Activated naive CD4-positive, alpha-beta T cell treated with anti-CD3 and anti-CD28 coated beads, Interleukin-2, amount 50 U/mL, for 24 hours (primary cell): ENCODE results near the gene HS6ST1.
A peak's percentile ranks its signal among the peaks of the same experiment; 100 is the strongest.

ENCODE experiments used
- H3K27ac Mint-ChIP-seq: one replicate; pipeline ENCODE4 v1.8.0; 2021; ENCODE audit warnings: mild to moderate bottlenecking, mixed read lengths
- H3K27me3 Mint-ChIP-seq: one replicate; pipeline ENCODE4 v1.8.0; 2021; ENCODE audit warnings: mixed read lengths
- H3K36me3 Mint-ChIP-seq: one replicate; pipeline ENCODE4 v1.8.0; 2021; ENCODE audit warnings: mixed read lengths
- H3K4me1 Mint-ChIP-seq: one replicate; pipeline ENCODE4 v1.8.0; 2021; ENCODE audit warnings: mixed read lengths
- H3K4me3 Mint-ChIP-seq: one replicate; pipeline ENCODE4 v1.8.0; 2021; ENCODE audit warnings: mild to moderate bottlenecking, mixed read lengths
- H3K9me3 Mint-ChIP-seq: one replicate; pipeline ENCODE4 v1.8.0; 2021; ENCODE audit warnings: mixed read lengths

HS6ST1 gene, protein sequence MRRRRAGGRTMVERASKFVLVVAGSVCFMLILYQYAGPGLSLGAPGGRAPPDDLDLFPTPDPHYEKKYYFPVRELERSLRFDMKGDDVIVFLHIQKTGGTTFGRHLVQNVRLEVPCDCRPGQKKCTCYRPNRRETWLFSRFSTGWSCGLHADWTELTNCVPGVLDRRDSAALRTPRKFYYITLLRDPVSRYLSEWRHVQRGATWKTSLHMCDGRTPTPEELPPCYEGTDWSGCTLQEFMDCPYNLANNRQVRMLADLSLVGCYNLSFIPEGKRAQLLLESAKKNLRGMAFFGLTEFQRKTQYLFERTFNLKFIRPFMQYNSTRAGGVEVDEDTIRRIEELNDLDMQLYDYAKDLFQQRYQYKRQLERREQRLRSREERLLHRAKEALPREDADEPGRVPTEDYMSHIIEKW

DNA sequence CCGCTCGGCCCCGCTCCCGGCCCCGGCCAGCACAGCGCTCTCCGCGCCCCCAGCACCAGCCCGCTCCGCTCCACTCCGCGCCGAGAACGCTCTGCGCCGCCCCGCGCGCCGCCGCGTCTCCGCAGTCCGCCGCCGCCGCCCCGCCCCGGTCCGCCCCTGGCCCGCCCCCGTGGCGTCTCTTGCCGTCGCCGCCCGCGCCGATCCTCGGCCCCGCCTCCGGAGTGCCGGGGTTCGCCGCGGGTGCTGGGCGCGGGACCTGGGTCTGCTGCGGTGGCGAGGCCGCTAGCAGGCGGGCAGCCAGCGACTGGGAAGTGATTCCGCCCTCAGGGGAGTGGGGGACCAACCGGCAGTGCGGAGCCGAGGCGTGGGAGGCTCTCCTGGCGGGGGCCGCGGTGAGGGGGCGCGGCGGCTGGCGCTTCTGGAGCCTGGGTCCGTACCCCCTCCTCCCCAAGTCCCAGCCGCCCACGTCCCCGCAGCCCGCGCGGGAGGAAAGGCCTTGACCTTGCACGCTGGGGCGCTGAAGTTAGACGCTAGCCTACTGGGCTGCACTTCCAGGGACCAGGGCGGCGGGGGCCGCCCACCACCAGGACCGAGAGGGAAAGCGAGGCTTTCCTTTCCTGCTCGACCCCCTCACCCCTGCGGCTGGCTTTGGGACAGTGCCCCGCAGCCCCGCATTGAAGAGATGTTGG is at the start of gene HS6ST1:
Gene HS6ST1, minus strand, starts transcription at position 93 of the 689 bp plus-strand sequence. CDS start 305 bp downstream, outside the sequence.
- no peaks in the 10 kb centered on the region for H3K9me3 Mint-ChIP-seq
- peak within 1 kb of the TSS; percentile 91 for H3K4me3 Mint-ChIP-seq
- peaks cover 33% of the 10 kb centered on the region for H3K4me1 Mint-ChIP-seq
- no peaks in the 10 kb centered on the region for H3K27me3 Mint-ChIP-seq
- H3K36me3 Mint-ChIP-seq: peaks cover 3% of the 10 kb centered on the region
- H3K27ac Mint-ChIP-seq: no peak within 1 kb of the TSS

DNA sequence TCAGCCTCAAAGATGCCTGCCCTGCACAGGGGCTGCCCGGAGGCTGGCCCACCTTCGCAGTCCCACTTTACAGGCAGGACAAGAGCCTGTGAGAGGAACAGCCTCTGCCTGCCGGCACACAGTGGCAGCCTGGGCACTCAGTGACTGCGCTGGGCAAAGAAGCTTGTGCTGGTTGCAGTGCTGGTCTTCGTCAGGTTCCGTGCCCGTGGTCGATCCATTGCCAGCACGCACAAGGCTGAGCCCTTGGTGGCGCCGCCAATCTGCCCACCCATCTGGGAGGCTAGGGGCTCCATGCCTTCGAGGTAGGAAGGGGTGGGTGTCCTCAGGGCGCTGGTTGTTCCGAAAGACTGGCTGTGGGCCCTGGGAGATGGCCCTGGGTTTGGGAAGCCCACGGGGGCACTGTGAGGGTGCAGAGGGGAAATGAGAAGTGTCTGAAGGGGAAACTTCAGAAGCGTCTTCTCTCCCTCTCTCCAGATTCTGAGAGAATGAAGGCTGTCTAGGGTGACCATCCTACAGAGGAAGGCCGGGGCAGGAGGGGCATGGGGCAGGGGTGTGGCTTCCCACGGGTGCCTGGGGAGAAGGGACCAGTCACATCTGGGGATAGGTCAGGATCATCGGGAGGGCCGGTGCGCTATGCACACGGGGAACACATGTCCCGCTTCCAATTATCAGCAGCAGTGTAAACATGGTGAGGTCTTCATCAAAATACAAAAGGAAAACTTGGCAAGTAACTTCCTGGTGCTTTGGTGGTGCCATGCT is 49.1 kb upstream of the HS6ST1 start:
- Mint-ChIP-seq H3K27me3 (no peaks in the 10 kb centered on the region), H3K9me3 (no peaks in the 10 kb centered on the region), H3K4me3 (no peak overlapping the region), H3K36me3 (no peaks in the 10 kb centered on the region), H3K4me1 (no peaks in the 10 kb centered on the region), H3K27ac (no peak overlapping the region)

DNA sequence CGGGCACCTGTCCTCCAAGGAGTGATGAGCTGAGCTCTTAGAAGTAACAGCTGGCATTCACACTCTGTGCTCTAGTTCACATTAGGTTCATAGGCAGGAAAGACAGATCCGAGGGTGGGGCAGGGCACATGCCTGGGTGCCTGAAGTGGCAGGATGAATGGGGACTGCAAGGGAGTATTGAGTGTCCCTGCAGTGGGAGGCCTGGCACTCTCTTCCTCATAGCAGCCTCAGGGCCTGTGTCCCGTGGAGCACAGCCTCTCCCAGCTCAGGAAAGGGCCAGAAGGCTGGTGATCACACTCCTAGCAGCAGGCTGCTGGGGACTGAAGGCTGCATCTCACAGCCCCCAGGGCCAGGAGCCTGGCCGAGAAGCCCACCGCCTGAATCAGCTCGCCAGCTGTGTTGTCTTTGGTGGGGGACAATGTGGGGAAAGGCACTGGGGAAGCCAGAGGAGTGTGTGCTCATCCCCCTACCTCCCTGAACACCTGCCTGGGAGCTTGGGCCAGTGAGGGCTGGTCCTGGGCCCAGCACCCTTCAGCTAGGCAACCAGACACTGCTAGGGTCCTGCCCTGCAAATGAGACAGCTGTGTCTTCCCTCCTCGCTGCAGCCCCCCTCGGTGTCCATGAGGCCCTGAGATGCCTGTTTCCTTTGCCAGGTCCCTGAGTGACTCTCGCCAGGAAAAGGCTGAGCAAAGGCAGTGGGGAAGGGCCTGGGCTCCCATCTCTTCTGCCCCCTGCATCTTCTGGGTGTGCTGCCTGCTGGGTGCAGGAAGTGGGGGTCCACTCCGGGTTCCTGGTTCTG is 48.2 kb upstream of the HS6ST1 start:
- H3K9me3 Mint-ChIP-seq: no peaks in the 10 kb centered on the region
- peak overlapping the region; percentile 74 for H3K27ac Mint-ChIP-seq
- H3K27me3 Mint-ChIP-seq: no peaks in the 10 kb centered on the region
- no peaks in the 10 kb centered on the region for H3K4me1 Mint-ChIP-seq
- no peak overlapping the region for H3K4me3 Mint-ChIP-seq
- no peaks in the 10 kb centered on the region for H3K36me3 Mint-ChIP-seq

DNA sequence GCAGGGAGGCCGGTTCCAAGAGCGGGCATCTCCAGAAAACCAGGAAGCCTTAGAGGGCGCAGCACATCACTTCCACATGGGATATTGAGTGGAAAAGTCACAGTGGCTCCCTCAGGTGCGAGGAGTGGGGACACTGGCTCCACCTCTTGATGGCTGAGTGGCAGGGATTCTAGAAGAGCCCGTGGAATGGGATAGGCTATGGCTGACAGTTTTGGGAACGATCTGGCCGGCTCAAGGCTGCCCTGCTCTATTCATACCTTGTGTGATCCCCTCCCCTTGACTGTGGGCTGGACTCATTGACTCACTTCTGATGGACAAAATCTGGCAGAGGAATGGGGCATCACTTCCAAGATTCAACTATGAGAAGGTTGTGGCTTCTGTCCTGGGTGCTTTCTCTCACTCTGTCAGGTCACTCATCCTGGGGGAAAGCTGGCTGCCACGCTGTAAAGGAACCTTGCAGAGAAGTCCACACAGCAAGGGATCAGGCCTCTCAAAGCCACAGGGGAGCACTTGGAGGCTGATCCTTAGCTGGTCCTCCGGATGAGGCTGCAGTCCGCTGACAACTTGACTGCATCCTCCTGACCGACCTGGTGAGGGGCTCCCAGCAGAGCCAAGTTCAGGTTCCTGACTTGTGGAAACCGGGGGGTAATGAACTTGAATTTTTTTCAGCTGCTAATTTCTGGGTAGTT is 46.7 kb upstream of the HS6ST1 start:
- Mint-ChIP-seq H3K4me3 (no peak overlapping the region), H3K9me3 (no peaks in the 10 kb centered on the region), H3K27me3 (no peaks in the 10 kb centered on the region), H3K4me1 (no peaks in the 10 kb centered on the region), H3K27ac (no peak overlapping the region), H3K36me3 (no peaks in the 10 kb centered on the region)

DNA sequence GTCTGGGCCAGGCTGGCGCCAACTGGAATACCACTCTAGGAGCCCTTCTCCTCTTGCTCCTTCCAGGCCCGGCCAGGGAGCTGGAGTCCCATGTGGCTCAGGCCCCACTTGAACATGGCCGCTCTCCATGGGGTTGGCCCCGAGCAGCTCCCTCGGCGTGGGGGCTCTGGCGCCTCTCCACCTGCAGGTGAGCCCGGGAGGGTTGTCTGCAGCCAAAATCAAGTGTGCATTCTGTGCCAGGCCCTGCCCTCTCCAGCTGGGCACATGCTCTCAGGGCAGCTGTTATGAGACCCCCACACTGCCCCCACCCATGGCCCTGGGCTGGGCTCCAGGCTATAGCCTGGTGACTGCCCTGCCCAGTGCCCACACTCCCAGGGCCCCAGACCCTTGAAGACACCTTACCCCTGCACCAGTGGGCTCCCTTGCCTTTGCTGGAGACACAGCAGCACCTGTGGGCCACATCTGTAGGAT is 45.8 kb upstream of the HS6ST1 start:
- H3K36me3 Mint-ChIP-seq: no peaks in the 10 kb centered on the region

DNA sequence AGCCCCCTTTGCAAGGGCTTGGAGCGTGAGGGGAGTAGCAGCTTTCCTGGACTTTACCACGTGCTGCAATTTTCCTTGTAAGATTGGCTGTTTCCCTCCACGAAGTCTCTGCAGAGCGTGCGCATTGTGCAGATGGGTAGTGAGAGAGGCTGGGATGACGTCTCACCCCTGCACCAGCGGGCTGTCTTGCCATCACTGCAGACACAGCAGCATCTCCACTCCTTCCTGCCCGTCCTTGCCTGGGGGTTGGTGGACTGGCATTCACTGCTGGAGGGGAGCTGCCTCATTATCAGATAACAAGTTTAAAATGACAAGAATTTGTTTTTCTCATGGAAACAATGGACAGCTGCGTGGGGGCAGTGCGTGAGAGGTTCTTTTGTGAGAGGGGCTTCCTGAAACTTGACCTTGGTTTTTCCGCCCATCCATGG is 45.3 kb upstream of the HS6ST1 start:
- Mint-ChIP-seq H3K4me1 (no peaks in the 10 kb centered on the region), H3K27ac (no peak overlapping the region), H3K27me3 (no peaks in the 10 kb centered on the region), H3K4me3 (no peak overlapping the region), H3K9me3 (no peaks in the 10 kb centered on the region), H3K36me3 (no peaks in the 10 kb centered on the region)

More for the DNA sequence above, 45.8 kb upstream of the HS6ST1 start:
- Mint-ChIP-seq H3K9me3 (no peaks in the 10 kb centered on the region), H3K4me1 (no peaks in the 10 kb centered on the region), H3K4me3 (no peak overlapping the region), H3K27ac (no peak overlapping the region), H3K27me3 (no peaks in the 10 kb centered on the region)

DNA sequence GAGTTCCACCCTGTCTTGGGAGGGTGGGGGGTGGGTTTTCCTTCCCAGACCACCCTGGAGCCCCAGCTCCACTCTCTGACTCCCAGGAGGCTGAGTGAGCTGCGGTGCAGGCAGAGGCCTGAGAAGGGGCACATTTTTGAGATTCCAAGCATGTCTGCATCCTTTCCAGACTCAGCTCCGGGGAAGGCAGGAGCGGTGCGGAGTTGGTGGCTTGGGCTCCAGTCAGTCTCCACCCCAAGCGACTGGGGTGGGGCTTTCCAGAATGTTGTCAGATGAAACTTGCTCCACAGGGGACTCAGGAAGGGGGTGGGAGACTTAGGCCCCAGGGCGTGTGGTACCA is 44.2 kb upstream of the HS6ST1 start:
- H3K4me3 Mint-ChIP-seq: no peak overlapping the region
- H3K27ac Mint-ChIP-seq: no peak overlapping the region
- no peaks in the 10 kb centered on the region for H3K36me3 Mint-ChIP-seq
- no peaks in the 10 kb centered on the region for H3K9me3 Mint-ChIP-seq
- no peaks in the 10 kb centered on the region for H3K4me1 Mint-ChIP-seq
- no peaks in the 10 kb centered on the region for H3K27me3 Mint-ChIP-seq

DNA sequence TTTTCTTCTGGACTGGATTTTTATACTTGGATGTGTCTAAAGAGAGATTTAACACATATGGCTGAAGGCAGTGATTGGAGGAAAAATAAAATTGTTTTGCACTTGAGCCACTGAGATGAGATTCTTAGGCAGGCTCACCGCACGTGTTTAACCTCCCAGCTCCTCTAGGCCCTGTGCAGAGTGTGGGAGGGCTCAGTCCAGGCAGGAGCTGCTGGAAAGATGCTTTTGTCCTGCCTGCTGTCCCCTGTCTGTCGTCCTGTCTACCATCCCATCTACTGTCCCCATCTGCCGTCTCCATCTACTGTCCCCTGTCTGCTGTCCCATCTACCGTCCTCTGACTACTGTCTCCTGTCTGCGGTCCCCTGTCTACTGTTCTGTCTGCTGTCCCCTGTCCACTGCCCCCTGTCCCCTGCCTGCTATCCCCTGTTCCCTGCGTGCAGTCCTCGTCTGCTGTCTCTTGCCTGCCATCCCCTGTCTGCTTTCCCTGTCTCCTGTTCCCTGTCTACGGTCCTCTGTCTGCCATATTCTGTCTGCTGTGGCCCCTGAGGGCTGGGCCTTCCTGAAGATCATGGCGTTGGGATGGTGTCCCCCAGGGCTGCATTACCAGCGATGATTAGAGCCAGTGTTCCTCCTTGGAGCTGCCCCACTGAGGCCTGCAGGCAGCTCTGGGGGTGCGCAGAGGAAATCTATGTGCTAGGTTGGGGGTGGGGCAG is 43.7 kb upstream of the HS6ST1 start:
- H3K9me3 Mint-ChIP-seq: no peaks in the 10 kb centered on the region
- no peak overlapping the region for H3K4me3 Mint-ChIP-seq
- H3K27me3 Mint-ChIP-seq: no peaks in the 10 kb centered on the region
- no peak overlapping the region for H3K27ac Mint-ChIP-seq
- H3K36me3 Mint-ChIP-seq: no peaks in the 10 kb centered on the region
- H3K4me1 Mint-ChIP-seq: no peaks in the 10 kb centered on the region

DNA sequence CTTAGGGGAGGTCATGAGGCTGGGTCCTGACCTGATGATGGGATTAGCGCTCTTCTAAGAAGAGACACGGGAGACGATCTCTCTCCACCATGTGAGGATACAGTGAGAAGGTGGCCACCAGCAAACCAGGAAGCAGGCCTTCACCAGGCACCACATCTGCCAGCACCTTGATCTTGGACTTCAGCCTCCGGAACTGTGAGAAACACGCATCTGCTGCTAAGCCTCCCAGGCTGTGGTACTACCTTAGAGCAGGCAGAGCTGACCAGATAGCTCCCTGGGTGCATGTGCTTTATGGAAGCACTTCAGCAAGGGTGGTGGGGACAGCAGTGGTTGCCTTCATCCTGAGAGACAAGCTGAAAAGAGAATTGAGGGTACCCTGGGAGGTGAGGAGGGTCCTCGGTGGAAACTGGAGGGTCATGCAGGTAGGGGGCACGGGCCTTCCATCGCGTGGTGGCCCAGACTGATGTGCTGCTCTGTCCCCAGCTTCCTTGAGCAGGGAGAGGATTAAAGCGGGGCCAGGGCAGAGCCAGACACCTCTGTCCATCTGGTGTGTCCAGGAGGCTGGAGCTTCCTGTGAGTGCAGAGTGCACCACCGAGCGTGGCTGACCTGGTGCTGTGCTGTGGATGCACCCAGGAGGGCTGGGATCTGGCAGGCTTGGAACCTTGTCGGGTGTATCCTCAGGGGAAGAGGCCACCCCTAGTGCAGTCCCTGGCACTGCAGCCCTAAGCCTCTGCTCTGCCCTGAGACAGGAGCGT is 42.9 kb upstream of the HS6ST1 start:
- Mint-ChIP-seq H3K36me3 (no peaks in the 10 kb centered on the region), H3K4me3 (no peak overlapping the region), H3K27ac (no peak overlapping the region), H3K27me3 (no peaks in the 10 kb centered on the region), H3K4me1 (no peaks in the 10 kb centered on the region), H3K9me3 (no peaks in the 10 kb centered on the region)

DNA sequence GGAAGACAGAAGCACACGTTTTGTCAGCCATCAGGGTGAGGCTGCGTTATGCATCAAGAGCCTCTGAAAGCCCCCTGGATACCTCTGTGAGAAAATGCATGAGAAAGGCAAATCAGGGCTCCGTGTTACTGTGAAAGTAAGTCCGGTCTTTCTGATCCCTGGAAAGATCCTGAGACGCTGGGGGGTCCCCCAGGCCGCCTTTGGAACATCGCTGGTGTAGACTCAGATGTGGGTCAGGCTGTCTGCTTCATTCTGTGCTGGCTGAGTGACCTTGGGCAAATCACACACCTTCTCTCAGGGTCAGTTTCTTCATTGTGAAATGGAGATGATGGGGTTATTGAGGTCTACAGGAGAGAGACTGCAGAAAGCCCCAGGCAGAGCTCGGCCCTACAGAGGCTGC is 42.0 kb upstream of the HS6ST1 start:
- H3K4me1 Mint-ChIP-seq: no peaks in the 10 kb centered on the region
- H3K27ac Mint-ChIP-seq: no peak overlapping the region
- no peaks in the 10 kb centered on the region for H3K9me3 Mint-ChIP-seq
- no peak overlapping the region for H3K4me3 Mint-ChIP-seq
- H3K27me3 Mint-ChIP-seq: no peaks in the 10 kb centered on the region
- no peaks in the 10 kb centered on the region for H3K36me3 Mint-ChIP-seq

DNA sequence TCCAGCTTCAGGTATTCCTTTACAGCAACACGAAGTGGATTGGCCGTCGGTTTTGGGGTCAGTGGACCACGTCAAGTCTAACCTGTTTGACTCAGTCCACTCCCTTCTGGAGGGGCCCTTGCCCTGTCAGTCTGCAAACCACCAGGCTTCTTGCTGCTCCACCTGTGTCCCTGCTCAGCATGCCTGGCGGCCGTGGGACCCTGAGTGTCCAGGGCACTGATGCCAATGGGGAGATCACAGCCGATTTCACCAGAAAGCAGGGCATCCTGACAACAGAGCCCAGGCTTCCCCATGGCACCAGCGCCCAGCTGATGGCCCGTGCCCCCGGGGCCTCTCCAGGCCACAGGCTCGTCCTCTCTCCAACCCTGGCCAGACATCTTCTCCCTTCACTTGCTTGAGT is 41.2 kb upstream of the HS6ST1 start:
- Mint-ChIP-seq H3K9me3 (no peaks in the 10 kb centered on the region), H3K27ac (no peak overlapping the region), H3K4me1 (no peaks in the 10 kb centered on the region), H3K27me3 (no peaks in the 10 kb centered on the region), H3K4me3 (no peak overlapping the region), H3K36me3 (no peaks in the 10 kb centered on the region)

DNA sequence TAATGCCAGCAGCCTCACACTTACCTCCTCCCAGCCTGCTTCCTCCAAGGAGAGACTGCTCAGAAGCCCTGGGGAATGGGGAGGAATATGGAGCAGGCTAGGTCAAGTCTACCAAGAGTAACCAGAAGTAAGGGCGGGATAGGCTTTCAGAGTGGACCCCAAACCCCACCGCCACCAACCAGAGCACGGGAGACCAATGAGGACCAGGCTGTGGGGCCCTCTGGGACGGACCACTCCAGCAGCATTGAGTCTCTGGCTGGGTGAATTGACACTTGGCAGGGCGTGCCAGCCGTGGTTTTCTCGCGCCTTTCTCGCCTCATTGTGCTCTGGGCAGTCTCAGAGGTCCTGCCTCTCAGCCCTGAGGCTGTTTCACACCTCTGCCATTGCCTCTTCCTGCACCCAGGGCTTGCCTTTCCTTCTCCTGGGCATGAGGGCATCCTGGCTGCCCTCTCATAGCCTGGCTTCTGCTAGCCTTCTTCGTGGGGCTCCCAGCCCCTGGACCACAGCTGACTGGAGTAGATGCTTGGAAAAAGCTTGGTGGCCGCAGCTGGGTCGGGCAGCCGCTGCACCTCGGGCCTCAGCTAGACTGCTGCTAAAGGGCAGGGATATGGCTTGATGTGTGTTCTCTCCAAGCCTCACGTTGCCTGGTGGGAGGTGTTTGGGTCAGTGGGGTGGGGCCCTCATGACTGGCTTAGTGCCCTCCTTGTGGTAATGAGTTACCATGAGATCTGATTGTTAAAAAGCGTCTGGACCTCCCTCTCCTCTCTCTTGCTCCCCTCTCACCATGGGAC is 40.5 kb upstream of the HS6ST1 start:
- Mint-ChIP-seq H3K9me3 (no peaks in the 10 kb centered on the region), H3K36me3 (no peaks in the 10 kb centered on the region), H3K4me1 (no peaks in the 10 kb centered on the region), H3K27ac (no peak overlapping the region), H3K4me3 (no peak overlapping the region), H3K27me3 (no peaks in the 10 kb centered on the region)
